Upper lobe of right lung (tissue), 1 donor: ENCODE results near the gene ADORA2A. TPM values are rescaled to one million over a fixed set of nuclear protein-coding genes. Genes with fewer than 3 reads are reported as not detected.

Experiments
- ATAC-seq: fragments of 200-7000 bp; cut with Tn5 transposase; one replicate; pipeline ENCODE4 v1.9.1; 2020; ENCODE audit warnings: mild to moderate bottlenecking, moderate library complexity
- DNase-seq: peaks from one replicate; pipeline ENCODE4 v3.0.0-alpha.2; 2020
- H3K27ac ChIP-seq: fragments of 200-600 bp; one replicate; pipeline ENCODE4 v1.8.0; 2022
- H3K27me3 ChIP-seq: fragments of 200-600 bp; one replicate; pipeline ENCODE4 v1.8.0; 2022; ENCODE audit warnings: mild to moderate bottlenecking
- H3K36me3 ChIP-seq: fragments of 200-600 bp; one replicate; pipeline ENCODE4 v1.8.0; 2022
- H3K4me1 ChIP-seq: fragments of 200-600 bp; one replicate; pipeline ENCODE4 v1.8.0; 2022
- H3K4me3 ChIP-seq: fragments of 200-600 bp; one replicate; pipeline ENCODE4 v1.8.0; 2022; ENCODE audit warnings: mild to moderate bottlenecking
- H3K9me3 ChIP-seq: fragments of 200-600 bp; one replicate; pipeline ENCODE4 v1.8.0; 2022
- intact Hi-C: fragments of 100-400 bp; cut with DNase I; formaldehyde crosslinking; loops from one replicate; pipeline ENCODE4 v1.11.0; 2022
- total RNA-seq: library from RNA; stranded (reverse); fragmentation: NEBNext Ultra II Directional; extraction: Animal tissue kit (Norgen Biotek cat#: 25700); gene quantifications from one replicate; pipeline ENCODE4 v1.2.1, GENCODE V29; 2021
- TF ChIP-seq, protein P1 (sequence below): fragments of 200-600 bp; IDR thresholded peaks from one replicate; pipeline ENCODE4 v1.8.0; 2022; ENCODE audit warnings: antibody characterized with exemption
- donor health status: DM: no; HTN: yes; CAD: no; lungs with severe emphysema.

Gene ADORA2A
- total RNA-seq, 1 donor from 2014 or later: 17.2 TPM

- peaks cover 3% of the 10 kb centered on the region for H3K36me3 ChIP-seq
- no peaks in the 10 kb centered on the region for H3K27me3 ChIP-seq
- no peak for ATAC-seq
- H3K4me3 ChIP-seq: no peak overlapping the region
- DNase-seq: peak; percentile 53
- no peaks in the 10 kb centered on the region for H3K9me3 ChIP-seq
- TF ChIP-seq, protein P1, sequence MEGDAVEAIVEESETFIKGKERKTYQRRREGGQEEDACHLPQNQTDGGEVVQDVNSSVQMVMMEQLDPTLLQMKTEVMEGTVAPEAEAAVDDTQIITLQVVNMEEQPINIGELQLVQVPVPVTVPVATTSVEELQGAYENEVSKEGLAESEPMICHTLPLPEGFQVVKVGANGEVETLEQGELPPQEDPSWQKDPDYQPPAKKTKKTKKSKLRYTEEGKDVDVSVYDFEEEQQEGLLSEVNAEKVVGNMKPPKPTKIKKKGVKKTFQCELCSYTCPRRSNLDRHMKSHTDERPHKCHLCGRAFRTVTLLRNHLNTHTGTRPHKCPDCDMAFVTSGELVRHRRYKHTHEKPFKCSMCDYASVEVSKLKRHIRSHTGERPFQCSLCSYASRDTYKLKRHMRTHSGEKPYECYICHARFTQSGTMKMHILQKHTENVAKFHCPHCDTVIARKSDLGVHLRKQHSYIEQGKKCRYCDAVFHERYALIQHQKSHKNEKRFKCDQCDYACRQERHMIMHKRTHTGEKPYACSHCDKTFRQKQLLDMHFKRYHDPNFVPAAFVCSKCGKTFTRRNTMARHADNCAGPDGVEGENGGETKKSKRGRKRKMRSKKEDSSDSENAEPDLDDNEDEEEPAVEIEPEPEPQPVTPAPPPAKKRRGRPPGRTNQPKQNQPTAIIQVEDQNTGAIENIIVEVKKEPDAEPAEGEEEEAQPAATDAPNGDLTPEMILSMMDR: no peak
- intact Hi-C loops: no loop called here
- no peak overlapping the region for H3K27ac ChIP-seq
- H3K4me1 ChIP-seq: peaks cover 48% of the 10 kb centered on the region
Measured at GRCh38 chr22:24436553-24436952, 9.2 kb downstream of the ADORA2A start.

GRCh38 chr22:24437091-24437490, 9.7 kb downstream of the ADORA2A start:
- no peak for DNase-seq
- ATAC-seq: no peak
- Histone ChIP-seq H3K27ac (no peak overlapping the region), H3K27me3 (no peaks in the 10 kb centered on the region), H3K4me1 (peaks cover 45% of the 10 kb centered on the region), H3K4me3 (no peak overlapping the region), H3K9me3 (no peaks in the 10 kb centered on the region), H3K36me3 (peaks cover 8% of the 10 kb centered on the region)
- intact Hi-C loops: no loop called here
- TF ChIP-seq, protein P1: no peak

DNA sequence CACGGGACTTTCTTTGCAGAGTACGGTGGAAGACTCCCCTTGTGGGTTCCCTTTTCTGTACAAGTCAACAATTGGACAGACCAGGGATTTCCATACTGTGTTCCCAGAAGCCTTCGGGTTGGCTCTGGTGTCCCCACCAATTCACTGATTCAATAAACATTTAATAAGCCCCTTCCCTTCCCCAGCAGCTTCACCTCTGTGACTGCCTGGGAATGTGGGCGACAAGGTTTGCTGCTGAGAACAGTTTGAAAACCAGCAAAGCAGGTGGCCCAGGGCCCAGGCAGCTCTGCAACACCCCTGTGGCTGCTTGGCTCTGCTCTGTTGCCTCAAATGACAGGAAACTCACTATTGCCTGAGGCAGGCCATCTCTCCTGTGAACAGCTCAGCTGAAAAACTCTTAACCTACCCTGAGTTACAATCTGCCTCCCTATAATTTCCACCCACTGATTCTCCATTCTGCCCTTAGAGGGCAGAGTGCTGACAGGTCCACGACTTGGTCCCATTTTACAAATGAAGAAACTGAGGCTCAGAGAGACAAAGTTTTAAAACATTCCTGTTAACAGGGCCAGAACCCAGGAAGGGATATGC, 10.4 kb downstream of the ADORA2A start:
- intact Hi-C loops: no loop called here
- DNase-seq (no peak), ATAC-seq (no peak)
- no peaks in the 10 kb centered on the region for H3K9me3 ChIP-seq
- TF ChIP-seq, protein P1: no peak
- peaks cover 10% of the 10 kb centered on the region for H3K36me3 ChIP-seq
- no peaks in the 10 kb centered on the region for H3K27me3 ChIP-seq
- H3K4me3 ChIP-seq: no peak overlapping the region
- H3K4me1 ChIP-seq: peaks cover 37% of the 10 kb centered on the region
- H3K27ac ChIP-seq: no peak overlapping the region

- peaks cover 10% of the 10 kb centered on the region for H3K36me3 ChIP-seq
- intact Hi-C loops: no loop called here
- no peak overlapping the region for H3K4me3 ChIP-seq
- no peak for DNase-seq
- no peak overlapping the region for H3K27ac ChIP-seq
- TF ChIP-seq, protein P1: no peak
- H3K27me3 ChIP-seq: no peaks in the 10 kb centered on the region
- no peaks in the 10 kb centered on the region for H3K9me3 ChIP-seq
- H3K4me1 ChIP-seq: peaks cover 13% of the 10 kb centered on the region
- peak; percentile 27 for ATAC-seq
Measured at GRCh38 chr22:24440270-24440717, 12.9 kb downstream of the ADORA2A start.

DNA sequence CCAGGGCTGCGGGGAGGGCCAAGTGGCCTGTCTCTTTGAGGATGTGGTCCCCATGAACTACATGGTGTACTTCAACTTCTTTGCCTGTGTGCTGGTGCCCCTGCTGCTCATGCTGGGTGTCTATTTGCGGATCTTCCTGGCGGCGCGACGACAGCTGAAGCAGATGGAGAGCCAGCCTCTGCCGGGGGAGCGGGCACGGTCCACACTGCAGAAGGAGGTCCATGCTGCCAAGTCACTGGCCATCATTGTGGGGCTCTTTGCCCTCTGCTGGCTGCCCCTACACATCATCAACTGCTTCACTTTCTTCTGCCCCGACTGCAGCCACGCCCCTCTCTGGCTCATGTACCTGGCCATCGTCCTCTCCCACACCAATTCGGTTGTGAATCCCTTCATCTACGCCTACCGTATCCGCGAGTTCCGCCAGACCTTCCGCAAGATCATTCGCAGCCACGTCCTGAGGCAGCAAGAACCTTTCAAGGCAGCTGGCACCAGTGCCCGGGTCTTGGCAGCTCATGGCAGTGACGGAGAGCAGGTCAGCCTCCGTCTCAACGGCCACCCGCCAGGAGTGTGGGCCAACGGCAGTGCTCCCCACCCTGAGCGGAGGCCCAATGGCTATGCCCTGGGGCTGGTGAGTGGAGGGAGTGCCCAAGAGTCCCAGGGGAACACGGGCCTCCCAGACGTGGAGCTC, 13.5 kb downstream of the ADORA2A start:
- DNase-seq: no peak
- peaks cover 7% of the 10 kb centered on the region for H3K4me1 ChIP-seq
- no peak for ATAC-seq
- H3K36me3 ChIP-seq: peaks cover 10% of the 10 kb centered on the region
- intact Hi-C loops: no loop called here
- no peaks in the 10 kb centered on the region for H3K9me3 ChIP-seq
- H3K4me3 ChIP-seq: no peak overlapping the region
- no peaks in the 10 kb centered on the region for H3K27me3 ChIP-seq
- H3K27ac ChIP-seq: no peak overlapping the region
- TF ChIP-seq, protein P1: no peak
